A549 (cell line): Measurements from ENCODE around the gene PSAPL1. TPM values are rescaled to one million over a fixed set of nuclear protein-coding genes. Genes with fewer than 3 reads are reported as not detected.

Source experiments
- ATAC-seq, 2 experiments: fragments of 200-7000 bp in 1 of 2; fragments of >200 bp in 1 of 2; cut with Nextera tagmentation in 1 of 2; cut with Tn5 transposase in 1 of 2; 3 replicates each; pipeline versions ENCODE4 v1.8.0 to v1.9.1; 2018 to 2020; ENCODE audit warnings: mild to moderate bottlenecking in 1 of 2, moderate library complexity in 1 of 2
- CTCF ChIA-PET: fragments of 300-600 bp; sonication (Branson Sonifier 250); formaldehyde crosslinking; extraction: SDS; loops from one replicate; lab custom pipeline; 2021; ENCODE audit warnings: antibody characterized with exemption, inconsistent platforms; lab: Yijun Ruan, JAX
- POLR2A ChIA-PET: fragments of 350-600 bp; formaldehyde crosslinking; extraction: SDS; loops from one replicate; lab custom pipeline; 2021; ENCODE audit warnings: antibody characterized with exemption, inconsistent platforms; lab: Yijun Ruan, JAX
- DNase-seq, 2 experiments: peaks; one replicate each; pipeline versions ENCODE4 v3.0.0 to v3.0.0-alpha.2; 2011 to 2016; ENCODE audit warnings: low read depth in 1 of 2, low spot score in 1 of 2
- FAIRE-seq: peaks from 2 replicates; lab custom pipeline; 2011; peaks lifted over from hg19 to GRCh38; lab: Jason Lieb, UNC
- H3K27ac ChIP-seq, 2 experiments: fragments of >200 bp; sonication (Bioruptor Twin); formaldehyde crosslinking; 3 replicates each; pipeline ENCODE4 v1.5.1; 2016 to 2017
- H3K4me1 ChIP-seq: fragments of >200 bp; sonication (Bioruptor Twin); formaldehyde crosslinking; 3 replicates; pipeline ENCODE4 v1.6.1; 2016
- H3K4me2 ChIP-seq: fragments of >200 bp; sonication (Bioruptor Twin); formaldehyde crosslinking; 3 replicates; pipeline ENCODE4 v1.6.1; 2016
- H3K4me3 ChIP-seq: fragments of >200 bp; sonication (Bioruptor Twin); formaldehyde crosslinking; 3 replicates; pipeline ENCODE4 v1.5.1; 2016
- H3K9me3 ChIP-seq: fragments of >200 bp; sonication (Bioruptor Twin); formaldehyde crosslinking; 3 replicates; pipeline ENCODE4 v1.6.1; 2016
- CBX2 ChIP-seq: fragments of 200-600 bp; sonication (generic); IDR thresholded peaks from 2 replicates; pipeline ENCODE4 v1.6.1; 2016; ENCODE audit warnings: low read depth, mild to moderate bottlenecking, borderline replicate concordance
- CTCF ChIP-seq: fragments of >200 bp; sonication (Bioruptor Twin); formaldehyde crosslinking; IDR thresholded peaks from 3 replicates; pipeline ENCODE4 v1.5.1; 2016
- ELK1 ChIP-seq: fragments of 150-350 bp; IDR thresholded peaks from 2 replicates; pipeline ENCODE4 v1.6.1; 2014; ENCODE audit warnings: low read depth, mild to moderate bottlenecking, low read length
- FOSL2 ChIP-seq, 2 experiments: fragments of 450-650 bp in 1 of 2; fragments of >200 bp in 1 of 2; sonication (Bioruptor Twin) in 1 of 2; formaldehyde crosslinking; IDR thresholded peaks; 2 replicates each; pipeline versions ENCODE4 v1.5.0 to v1.6.1; 2016 to 2020; ENCODE audit warnings: mild to moderate bottlenecking in 1 of 2, moderate library complexity in 1 of 2
- FOXS1 ChIP-seq: fragments of 250-450 bp; sonication (Bioruptor Pico); IDR thresholded peaks from 2 replicates; pipeline ENCODE4 v1.5.0; 2020; ENCODE audit warnings: mild to moderate bottlenecking, moderate library complexity
- HDAC2 ChIP-seq: fragments of 200-600 bp; sonication (generic); IDR thresholded peaks from 2 replicates; pipeline ENCODE4 v1.6.1; 2016
- MAFK ChIP-seq: fragments of 450-650 bp; IDR thresholded peaks from 2 replicates; pipeline ENCODE4 v1.6.1; 2014; ENCODE audit not compliant: partially characterized antibody
- MYC ChIP-seq: IDR thresholded peaks from 2 replicates; pipeline ENCODE4 v1.6.1; 2012; ENCODE audit warnings: mild to moderate bottlenecking, inconsistent platforms, low read length, improper control_type of control experiment, borderline replicate concordance
- NPAS2 ChIP-seq: fragments of 250-450 bp; sonication (Bioruptor Pico); IDR thresholded peaks from 2 replicates; pipeline ENCODE4 v1.8.0; 2022; ENCODE audit warnings: mild to moderate bottlenecking, moderate library complexity, borderline replicate concordance
- PBX3 ChIP-seq: IDR thresholded peaks from 2 replicates; pipeline ENCODE4 v1.6.1; 2012
- POLR2AphosphoS2 ChIP-seq: conservative IDR thresholded peaks from 2 replicates; pipeline ENCODE4 v1.6.1; 2012; ENCODE audit warnings: low read length, improper control_type of control experiment, inconsistent platforms
- RAD21 ChIP-seq, 2 experiments: fragments of >200 bp in 1 of 2; sonication (Bioruptor Twin) in 1 of 2; formaldehyde crosslinking in 1 of 2; IDR thresholded peaks in 1 of 2; conservative IDR thresholded peaks in 1 of 2; 2 replicates in 1 of 2; 3 replicates in 1 of 2; pipeline ENCODE4 v1.6.1; 2012 to 2018; ENCODE audit warnings: inconsistent platforms in 1 of 2
- RNF2 ChIP-seq: fragments of 200-600 bp; sonication (generic); IDR thresholded peaks from 2 replicates; pipeline ENCODE4 v1.6.1; 2016; ENCODE audit warnings: low read depth, mild to moderate bottlenecking, antibody characterized with exemption, moderate library complexity, borderline replicate concordance
- SMC3 ChIP-seq: fragments of >200 bp; sonication (Bioruptor Twin); formaldehyde crosslinking; IDR thresholded peaks from 3 replicates; pipeline ENCODE4 v1.6.1; 2018; ENCODE audit warnings: inconsistent platforms
- SREBF2 ChIP-seq: fragments of 450-650 bp; IDR thresholded peaks from 2 replicates; pipeline ENCODE4 v1.6.1; 2014; ENCODE audit warnings: mild to moderate bottlenecking, moderate library complexity
- ZC3H11A ChIP-seq: fragments of 450-650 bp; IDR thresholded peaks from 2 replicates; pipeline ENCODE4 v1.6.1; 2014; ENCODE audit warnings: antibody characterized with exemption, mild to moderate bottlenecking
- ZSCAN20 ChIP-seq: fragments of 250-450 bp; sonication (Bioruptor Pico); IDR thresholded peaks from 2 replicates; pipeline ENCODE4 v1.8.0; 2022; ENCODE audit warnings: mild to moderate bottlenecking, moderate library complexity
- WGBS: methylation state at CpG from one replicate; pipeline ENCODE4 v1.1.6; 2017; ENCODE audit errors: missing lambda C conversion rate; 5-methylcytosine and 5-hydroxymethylcytosine counted together
- polyA plus RNA-seq, 4 experiments: library from polyadenylated mRNA; depleted of rRNA in 3 of 4; stranded (reverse); fragments of >200 nt; fragmentation: RNase III in 1 of 4; extraction: RNeasy Plus Mini Kit Qiagen cat#74134 plus additional on column Dnase treatment in 1 of 4; gene quantifications; 2 replicates in 3 of 4; 3 replicates in 1 of 4; pipeline ENCODE4 v1.2.3, GENCODE V29; 2011 to 2017
- TF ChIP-seq, protein P1 (sequence below): fragments of 450-650 bp; IDR thresholded peaks from 2 replicates; pipeline ENCODE4 v1.6.1; 2014; ENCODE audit warnings: antibody characterized with exemption
- TF ChIP-seq, protein P2 (sequence below): fragments of >200 bp; sonication (Bioruptor Twin); formaldehyde crosslinking; IDR thresholded peaks from 2 replicates; pipeline ENCODE4 v1.6.1; 2016
- TF ChIP-seq, protein P3 (sequence below): fragments of 250-450 bp; sonication (Bioruptor Pico); IDR thresholded peaks from 2 replicates; pipeline ENCODE4 v1.5.0; 2021; ENCODE audit warnings: mild to moderate bottlenecking, moderate library complexity, borderline replicate concordance

PSAPL1 gene
- polyA plus RNA-seq, 2 of the 4 experiments (the other 2 are of a cell fraction) = 0.04 to 0.05 TPM

DNA sequence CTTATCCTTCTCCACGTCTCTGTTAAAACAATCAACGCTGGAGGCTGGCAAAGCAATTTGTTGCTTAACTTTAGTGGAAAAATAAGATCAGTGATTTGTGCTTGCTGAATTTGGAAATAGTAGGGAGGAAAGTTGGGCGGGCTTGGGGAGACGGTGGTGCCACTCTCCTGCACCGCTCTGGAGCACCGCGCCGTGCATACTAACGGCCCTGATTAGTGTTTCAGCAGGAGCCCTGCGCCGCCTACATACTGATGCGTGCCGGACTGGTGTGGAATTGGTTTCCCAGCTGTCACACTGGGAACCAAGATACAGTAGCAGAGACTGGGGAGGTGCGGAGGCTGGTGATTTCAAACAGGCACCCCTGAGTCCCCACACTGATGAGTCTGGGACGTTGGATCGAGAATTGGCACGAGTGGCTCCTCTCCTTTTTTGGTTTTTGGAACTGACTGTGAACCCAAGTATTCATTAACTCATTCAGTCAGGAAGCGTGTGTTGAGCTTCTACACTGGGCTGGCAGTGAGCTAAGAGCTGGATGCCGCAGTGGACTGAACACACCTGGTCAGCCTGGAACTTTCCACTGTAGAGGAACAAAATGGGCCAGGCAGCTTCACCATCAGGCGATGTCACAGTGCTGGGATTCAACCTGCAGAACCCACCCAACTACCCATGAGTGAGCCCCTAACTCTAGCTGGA, 29.0 kb upstream of the PSAPL1 start:
- Histone ChIP-seq H3K27ac (no peak overlapping the region), H3K4me1 (peaks cover 4% of the 10 kb centered on the region; the same call in 1 of the 3 replicates), H3K4me2 (no peak overlapping the region), H3K4me3 (no peak overlapping the region), H3K9me3 (no peaks in the 10 kb centered on the region; the same call in 2 of the 3 replicates)
- CTCF ChIA-PET = interaction anchor here (0.6 kb wide), 1 partner anchor 8 kb away, joined by 3 read pairs; no protein-coding TSS in a partner anchor
- TF ChIP-seq MYC (no peak), HDAC2 (no peak), PBX3 (no peak), MAFK (no peak), SREBF2 (no peak), POLR2AphosphoS2 (no peak), CTCF (no peak), NPAS2 (no peak), RNF2 (no peak), CBX2 (no peak), ZSCAN20 (no peak), ZC3H11A (no peak)
- TF ChIP-seq, protein P1, sequence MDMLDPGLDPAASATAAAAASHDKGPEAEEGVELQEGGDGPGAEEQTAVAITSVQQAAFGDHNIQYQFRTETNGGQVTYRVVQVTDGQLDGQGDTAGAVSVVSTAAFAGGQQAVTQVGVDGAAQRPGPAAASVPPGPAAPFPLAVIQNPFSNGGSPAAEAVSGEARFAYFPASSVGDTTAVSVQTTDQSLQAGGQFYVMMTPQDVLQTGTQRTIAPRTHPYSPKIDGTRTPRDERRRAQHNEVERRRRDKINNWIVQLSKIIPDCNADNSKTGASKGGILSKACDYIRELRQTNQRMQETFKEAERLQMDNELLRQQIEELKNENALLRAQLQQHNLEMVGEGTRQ = no peak
- TF ChIP-seq, protein P2, sequence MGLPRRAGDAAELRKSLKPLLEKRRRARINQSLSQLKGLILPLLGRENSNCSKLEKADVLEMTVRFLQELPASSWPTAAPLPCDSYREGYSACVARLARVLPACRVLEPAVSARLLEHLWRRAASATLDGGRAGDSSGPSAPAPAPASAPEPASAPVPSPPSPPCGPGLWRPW = no peak
- TF ChIP-seq, protein P3, sequence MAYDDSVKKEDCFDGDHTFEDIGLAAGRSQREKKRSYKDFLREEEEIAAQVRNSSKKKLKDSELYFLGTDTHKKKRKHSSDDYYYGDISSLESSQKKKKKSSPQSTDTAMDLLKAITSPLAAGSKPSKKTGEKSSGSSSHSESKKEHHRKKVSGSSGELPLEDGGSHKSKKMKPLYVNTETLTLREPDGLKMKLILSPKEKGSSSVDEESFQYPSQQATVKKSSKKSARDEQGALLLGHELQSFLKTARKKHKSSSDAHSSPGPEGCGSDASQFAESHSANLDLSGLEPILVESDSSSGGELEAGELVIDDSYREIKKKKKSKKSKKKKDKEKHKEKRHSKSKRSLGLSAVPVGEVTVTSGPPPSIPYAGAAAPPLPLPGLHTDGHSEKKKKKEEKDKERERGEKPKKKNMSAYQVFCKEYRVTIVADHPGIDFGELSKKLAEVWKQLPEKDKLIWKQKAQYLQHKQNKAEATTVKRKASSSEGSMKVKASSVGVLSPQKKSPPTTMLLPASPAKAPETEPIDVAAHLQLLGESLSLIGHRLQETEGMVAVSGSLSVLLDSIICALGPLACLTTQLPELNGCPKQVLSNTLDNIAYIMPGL (CRISPR knock-in tag) = no peak
- no peak for FAIRE-seq
- POLR2A ChIA-PET = no interaction called here
- DNase-seq = no peak
- 83% methylated on average over 19 of the region's 20 CpGs for WGBS
- no peak for ATAC-seq

DNA sequence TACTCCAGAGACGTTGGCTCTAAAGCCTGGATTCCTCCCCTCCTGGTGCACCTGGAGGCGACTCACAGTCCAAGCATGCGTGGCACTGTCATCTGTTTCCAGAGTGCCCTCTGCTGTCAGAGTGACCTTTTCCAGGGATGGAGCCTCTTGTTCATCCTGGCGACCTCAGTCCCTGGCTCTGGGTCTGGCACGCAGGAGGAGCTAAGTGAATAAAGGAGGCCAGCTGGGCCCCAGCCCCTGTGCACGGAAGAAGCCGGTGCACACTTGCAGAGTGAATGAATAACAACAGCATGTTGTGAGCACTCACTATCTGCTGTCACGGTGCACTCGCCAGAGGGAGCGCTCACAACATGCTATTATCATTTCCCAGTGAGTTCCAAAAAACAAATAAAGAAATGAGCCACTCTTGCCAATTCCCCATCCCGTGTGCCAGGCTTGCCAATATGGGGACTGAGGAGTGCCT, 27.8 kb upstream of the PSAPL1 start:
- Histone ChIP-seq H3K9me3 (no peaks in the 10 kb centered on the region; the same call in 2 of the 3 replicates), H3K4me2 (no peak overlapping the region), H3K27ac (no peak overlapping the region), H3K4me1 (peaks cover 4% of the 10 kb centered on the region; the same call in 1 of the 3 replicates)
- 60% methylated on average over 7 of the region's 11 CpGs for WGBS
- CTCF ChIA-PET = interaction anchor here (0.6 to 1.1 kb wide), 2 partner anchors 86 to 139 kb away, joined by 3 to 4 read pairs; no protein-coding TSS in a partner anchor
- POLR2A ChIA-PET = no interaction called here
- no peak for FAIRE-seq
- peak; percentile 20; the same call in 1 of the 3 replicates for TF ChIP-seq CTCF
- TF ChIP-seq ELK1 = no peak
- TF ChIP-seq SMC3 = peak; percentile 48; the same call in 2 of the 3 replicates
- TF ChIP-seq RAD21 (conservative IDR thresholded peaks at IDR 0.05 in 1 of 2, IDR thresholded peaks at IDR 0.05 in 1 of 2) = peak; percentile 40 to 44; a peak in 4 of 5 replicates
- no peak for TF ChIP-seq FOXS1
- peak; percentile 25; the same call in 1 of the 2 replicates for TF ChIP-seq FOSL2 (IDR thresholded peaks at IDR 0.05)
- TF ChIP-seq FOSL2 (CRISPR knock-in tag; IDR thresholded peaks at IDR 0.05) = no peak
- TF ChIP-seq, all 56 proteins: peak for 4
- no peak overlapping the region for H3K4me3 ChIP-seq
- DNase-seq = peak; percentile 17 to 37
- peak; percentile 58 to 65; a peak in 4 of 6 replicates for ATAC-seq
